ENCODE results near the gene SERPINA1. TPM values are rescaled to one million over a fixed set of nuclear protein-coding genes. Genes with fewer than 3 reads are reported as not detected.

SERPINA1 gene
- total RNA-seq, 1 donor from 2014 or later: 994 TPM

GRCh38 chr14:94337274-94337673 is 51.1 kb downstream of the SERPINA1 start:
- Histone ChIP-seq H3K9me3 (no peaks in the 10 kb centered on the region), H3K4me1 (peaks cover 8% of the 10 kb centered on the region), H3K4me3 (no peak overlapping the region), H3K27me3 (ENCODE audit: low read depth) (no peaks in the 10 kb centered on the region), H3K36me3 (no peaks in the 10 kb centered on the region), H3K27ac (no peak overlapping the region)
- DNase-seq (no peak), ATAC-seq (no peak)
- TF ChIP-seq CTCF (IDR thresholded peaks at IDR 0.05): no peak
- intact Hi-C loops (cut with DNase I): no loop called here

GRCh38 chr14:94334872-94335271 is 53.5 kb downstream of the SERPINA1 start:
- Histone ChIP-seq H3K36me3 (no peaks in the 10 kb centered on the region), H3K4me1 (no peaks in the 10 kb centered on the region), H3K27ac (no peak overlapping the region), H3K27me3 (ENCODE audit: low read depth) (no peaks in the 10 kb centered on the region), H3K9me3 (no peaks in the 10 kb centered on the region), H3K4me3 (no peak overlapping the region)
- DNase-seq (no peak), ATAC-seq (no peak)
- TF ChIP-seq CTCF (IDR thresholded peaks at IDR 0.05): no peak
- intact Hi-C loops (cut with DNase I): no loop called here

- Histone ChIP-seq H3K4me1 (no peaks in the 10 kb centered on the region), H3K9me3 (no peaks in the 10 kb centered on the region), H3K4me3 (no peak overlapping the region), H3K27me3 (ENCODE audit: low read depth) (no peaks in the 10 kb centered on the region), H3K27ac (no peak overlapping the region), H3K36me3 (no peaks in the 10 kb centered on the region)
- TF ChIP-seq CTCF (IDR thresholded peaks at IDR 0.05): no peak
- DNase-seq (no peak), ATAC-seq (no peak)
- intact Hi-C loops (cut with DNase I): no loop called here
Measured at GRCh38 chr14:94332587-94332986, 55.8 kb downstream of the SERPINA1 start.

- Histone ChIP-seq H3K4me3 (no peak overlapping the region), H3K36me3 (no peaks in the 10 kb centered on the region), H3K27ac (no peak overlapping the region), H3K27me3 (ENCODE audit: low read depth) (no peaks in the 10 kb centered on the region), H3K9me3 (no peaks in the 10 kb centered on the region), H3K4me1 (no peaks in the 10 kb centered on the region)
- ATAC-seq: no peak
- intact Hi-C loops (cut with DNase I): no loop called here
- DNase-seq: no peak
- no peak for TF ChIP-seq CTCF (IDR thresholded peaks at IDR 0.05)
Measured at GRCh38 chr14:94332063-94332583, 56.3 kb downstream of the SERPINA1 start.

GRCh38 chr14:94331462-94331861 is 56.9 kb downstream of the SERPINA1 start:
- Histone ChIP-seq H3K4me1 (no peaks in the 10 kb centered on the region), H3K9me3 (no peaks in the 10 kb centered on the region), H3K4me3 (no peak overlapping the region), H3K27ac (no peak overlapping the region), H3K27me3 (ENCODE audit: low read depth) (no peaks in the 10 kb centered on the region), H3K36me3 (no peaks in the 10 kb centered on the region)
- no peak for ATAC-seq
- no peak for DNase-seq
- no peak for TF ChIP-seq CTCF (IDR thresholded peaks at IDR 0.05)
- intact Hi-C loops (cut with DNase I): no loop called here

GRCh38 chr14:94330857-94331256 is 57.5 kb downstream of the SERPINA1 start:
- Histone ChIP-seq H3K36me3 (no peaks in the 10 kb centered on the region), H3K27me3 (ENCODE audit: low read depth) (no peaks in the 10 kb centered on the region), H3K9me3 (no peaks in the 10 kb centered on the region), H3K4me1 (no peaks in the 10 kb centered on the region), H3K27ac (no peak overlapping the region), H3K4me3 (no peak overlapping the region)
- ATAC-seq (no peak), DNase-seq (no peak)
- TF ChIP-seq CTCF (IDR thresholded peaks at IDR 0.05): no peak
- intact Hi-C loops (cut with DNase I): no loop called here

Data from lower lobe of right lung (tissue), 2 donors.